ENCODE results near the gene PAPPA. TPM values are rescaled to one million over a fixed set of nuclear protein-coding genes. Genes with fewer than 3 reads are reported as not detected.

PAPPA gene
- total RNA-seq, 2 experiments from 2014 or later: not detected

DNA sequence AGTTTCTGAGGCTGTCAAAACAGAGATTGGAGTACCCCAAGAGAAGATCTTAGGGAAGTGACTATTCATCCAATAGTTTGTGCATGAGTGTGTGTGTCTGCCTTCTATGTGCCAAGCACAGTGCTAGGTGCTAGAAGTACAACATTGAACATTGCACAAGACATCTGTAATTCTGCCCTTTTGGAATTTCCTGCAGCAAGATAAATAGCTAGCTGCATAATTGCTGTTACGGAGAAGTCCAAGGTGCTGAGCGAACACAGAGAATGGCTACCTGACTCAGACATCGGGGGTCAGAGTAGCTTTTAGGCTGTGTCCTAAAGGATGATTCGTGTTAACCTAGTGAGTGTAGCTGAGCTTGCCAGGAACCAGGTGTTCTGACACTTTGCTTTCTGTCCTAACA lies 44.8 kb downstream of the PAPPA start:
- DNase-seq (ENCODE audit: low spot score): no peak
- Histone ChIP-seq H2AFZ (ENCODE audit: low read length) (no peak overlapping the region), H3K4me1 (ENCODE audit: insufficient read depth, low read length, poor library complexity, severe bottlenecking) (no peaks in the 10 kb centered on the region), H3K9me3 (ENCODE audit: low read length) (no peaks in the 10 kb centered on the region), H3K79me2 (ENCODE audit: insufficient read depth, low read depth, low read length) (no peaks in the 10 kb centered on the region), H3K4me3 (ENCODE audit: low read depth, low read length, poor library complexity, severe bottlenecking) (no peak overlapping the region), H3K9me2 (ENCODE audit: insufficient read depth, low read length) (no peaks in the 10 kb centered on the region), H3K27ac (ENCODE audit: low read depth, low read length, poor library complexity, severe bottlenecking) (no peak overlapping the region), H4K20me1 (ENCODE audit: insufficient read depth, low read length) (no peaks in the 10 kb centered on the region), H3K36me3 (ENCODE audit: insufficient read depth, low read length) (no peaks in the 10 kb centered on the region), H3K4me2 (ENCODE audit: low read length) (no peak overlapping the region)
- ChIA-PET CTCF (ENCODE audit: unreplicated experiment) (no interaction called here), POLR2A (no interaction called here)
- no TSS peak for BruUV-seq (replicated peaks)
- TF ChIP-seq EZH2phosphoT487 (IDR thresholded peaks at IDR 0.05; ENCODE audit: borderline replicate concordance, low read depth, low read length): no peak
- TF ChIP-seq, protein P1, sequence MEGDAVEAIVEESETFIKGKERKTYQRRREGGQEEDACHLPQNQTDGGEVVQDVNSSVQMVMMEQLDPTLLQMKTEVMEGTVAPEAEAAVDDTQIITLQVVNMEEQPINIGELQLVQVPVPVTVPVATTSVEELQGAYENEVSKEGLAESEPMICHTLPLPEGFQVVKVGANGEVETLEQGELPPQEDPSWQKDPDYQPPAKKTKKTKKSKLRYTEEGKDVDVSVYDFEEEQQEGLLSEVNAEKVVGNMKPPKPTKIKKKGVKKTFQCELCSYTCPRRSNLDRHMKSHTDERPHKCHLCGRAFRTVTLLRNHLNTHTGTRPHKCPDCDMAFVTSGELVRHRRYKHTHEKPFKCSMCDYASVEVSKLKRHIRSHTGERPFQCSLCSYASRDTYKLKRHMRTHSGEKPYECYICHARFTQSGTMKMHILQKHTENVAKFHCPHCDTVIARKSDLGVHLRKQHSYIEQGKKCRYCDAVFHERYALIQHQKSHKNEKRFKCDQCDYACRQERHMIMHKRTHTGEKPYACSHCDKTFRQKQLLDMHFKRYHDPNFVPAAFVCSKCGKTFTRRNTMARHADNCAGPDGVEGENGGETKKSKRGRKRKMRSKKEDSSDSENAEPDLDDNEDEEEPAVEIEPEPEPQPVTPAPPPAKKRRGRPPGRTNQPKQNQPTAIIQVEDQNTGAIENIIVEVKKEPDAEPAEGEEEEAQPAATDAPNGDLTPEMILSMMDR (conservative IDR thresholded peaks at IDR 0.05; ENCODE audit: low read length): no peak
- intact Hi-C loops (cut with micrococcal nuclease; ENCODE audit: unreplicated experiment): no loop called here

DNA sequence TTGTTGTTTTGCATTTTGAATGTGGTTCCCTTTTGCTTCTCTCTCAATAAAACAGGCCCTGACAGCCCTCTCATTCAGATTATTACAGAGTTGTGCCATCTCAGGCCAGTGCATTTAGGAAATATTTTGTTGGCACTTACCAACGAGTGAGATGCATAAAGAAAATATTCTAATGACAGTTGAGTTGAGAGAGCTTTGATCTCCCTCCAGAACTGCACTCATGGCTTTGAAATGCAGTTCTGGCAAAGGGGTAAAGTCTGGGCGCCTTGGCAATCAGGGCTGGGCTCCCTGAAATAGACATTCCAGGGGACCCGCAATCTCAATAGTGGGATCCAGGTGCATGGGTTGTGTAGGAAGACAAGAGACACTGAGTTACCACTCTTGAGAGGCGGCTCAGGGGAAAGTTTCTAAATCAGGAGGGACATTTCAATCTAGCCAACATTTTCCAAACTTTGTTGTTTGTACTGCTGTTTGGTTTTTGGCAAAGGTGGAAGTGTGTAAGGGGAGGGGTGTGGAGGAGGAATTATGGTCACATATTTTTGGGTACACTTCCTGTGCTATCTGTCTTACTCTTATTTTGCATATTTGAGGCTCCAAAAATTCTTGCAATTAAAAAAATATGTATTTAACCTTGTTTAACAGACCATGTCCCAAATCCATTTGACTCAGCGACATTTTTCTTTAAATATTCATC lies 48.8 kb downstream of the PAPPA start:
- Histone ChIP-seq H3K27ac (ENCODE audit: low read depth, low read length, poor library complexity, severe bottlenecking) (no peak overlapping the region), H3K9me3 (ENCODE audit: low read length) (no peaks in the 10 kb centered on the region), H3K36me3 (ENCODE audit: insufficient read depth, low read length) (no peaks in the 10 kb centered on the region), H3K9me2 (ENCODE audit: insufficient read depth, low read length) (no peaks in the 10 kb centered on the region), H3K79me2 (ENCODE audit: insufficient read depth, low read depth, low read length) (no peaks in the 10 kb centered on the region), H3K4me1 (ENCODE audit: insufficient read depth, low read length, poor library complexity, severe bottlenecking) (no peaks in the 10 kb centered on the region), H2AFZ (ENCODE audit: low read length) (no peak overlapping the region), H3K4me3 (ENCODE audit: low read depth, low read length, poor library complexity, severe bottlenecking) (no peak overlapping the region), H3K4me2 (ENCODE audit: low read length) (no peak overlapping the region), H4K20me1 (ENCODE audit: insufficient read depth, low read length) (no peaks in the 10 kb centered on the region)
- TF ChIP-seq EZH2phosphoT487 (IDR thresholded peaks at IDR 0.05; ENCODE audit: borderline replicate concordance, low read depth, low read length): no peak
- TF ChIP-seq, protein P1 (conservative IDR thresholded peaks at IDR 0.05; ENCODE audit: low read length): no peak
- intact Hi-C loops (cut with micrococcal nuclease; ENCODE audit: unreplicated experiment): no loop called here
- DNase-seq (ENCODE audit: low spot score): no peak
- CTCF ChIA-PET (ENCODE audit: unreplicated experiment): no interaction called here
- no TSS peak for BruUV-seq (replicated peaks)
- POLR2A ChIA-PET: interaction anchor here (0.5 kb wide), 1 partner anchor 663 kb away, joined by 6 read pairs; no protein-coding TSS in a partner anchor

DNA sequence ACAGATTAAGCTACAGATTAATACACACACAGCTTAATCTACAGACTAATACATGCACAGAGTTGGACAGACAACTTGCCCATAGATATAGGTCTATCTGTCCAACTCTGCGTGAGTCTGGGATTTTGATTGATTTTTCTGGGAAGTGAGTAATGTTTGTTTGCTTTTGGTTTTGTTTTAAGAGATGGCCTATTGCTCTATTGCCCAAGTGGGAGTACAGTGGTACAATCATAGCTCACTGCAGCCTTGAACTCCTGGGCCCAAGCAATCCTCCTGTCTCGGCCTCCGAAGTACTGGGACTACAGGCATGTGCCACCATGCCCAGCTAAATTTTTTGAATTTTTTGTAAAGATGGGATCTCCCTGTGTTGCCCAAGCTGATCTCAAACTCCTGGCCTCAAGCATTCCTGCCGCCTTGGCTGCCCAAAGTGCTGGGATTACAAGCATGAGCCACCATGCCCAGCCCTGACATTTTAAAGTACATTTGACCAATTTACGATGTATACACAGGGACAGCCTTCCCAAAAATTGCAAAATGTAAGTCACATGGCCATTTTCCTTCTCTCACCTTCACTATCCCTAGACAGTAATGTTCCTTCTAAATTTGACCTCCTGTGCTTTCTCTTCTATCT lies 50.8 kb downstream of the PAPPA start:
- no peak overlapping the region for H3K4me2 ChIP-seq (ENCODE audit: low read length)
- no peaks in the 10 kb centered on the region for H3K9me3 ChIP-seq (ENCODE audit: low read length)
- POLR2A ChIA-PET: interaction anchor here (0.9 to 1.0 kb wide), 2 partner anchors 9 to 11 kb away, joined by 3 read pairs; no protein-coding TSS in a partner anchor
- no TSS peak for BruUV-seq (replicated peaks)
- no peak overlapping the region for H2AFZ ChIP-seq (ENCODE audit: low read length)
- H3K4me1 ChIP-seq (ENCODE audit: insufficient read depth, low read length, poor library complexity, severe bottlenecking): no peaks in the 10 kb centered on the region
- no peak overlapping the region for H3K4me3 ChIP-seq (ENCODE audit: low read depth, low read length, poor library complexity, severe bottlenecking)
- H4K20me1 ChIP-seq (ENCODE audit: insufficient read depth, low read length): no peaks in the 10 kb centered on the region
- H3K79me2 ChIP-seq (ENCODE audit: insufficient read depth, low read depth, low read length): no peaks in the 10 kb centered on the region
- no peak for TF ChIP-seq EZH2phosphoT487 (IDR thresholded peaks at IDR 0.05; ENCODE audit: borderline replicate concordance, low read depth, low read length)
- TF ChIP-seq, protein P1 (conservative IDR thresholded peaks at IDR 0.05; ENCODE audit: low read length): no peak
- CTCF ChIA-PET (ENCODE audit: unreplicated experiment): no interaction called here
- H3K27ac ChIP-seq (ENCODE audit: low read depth, low read length, poor library complexity, severe bottlenecking): no peak overlapping the region
- H3K9me2 ChIP-seq (ENCODE audit: insufficient read depth, low read length): no peaks in the 10 kb centered on the region
- no peaks in the 10 kb centered on the region for H3K36me3 ChIP-seq (ENCODE audit: insufficient read depth, low read length)
- no peak for DNase-seq (ENCODE audit: low spot score)
- intact Hi-C loops (cut with micrococcal nuclease; ENCODE audit: unreplicated experiment): no loop called here
